Hepatocyte (in vitro differentiated cells): Measurements from ENCODE around the gene MCAT. TPM values are rescaled to one million over a fixed set of nuclear protein-coding genes. Genes with fewer than 3 reads are reported as not detected.
A peak's percentile ranks its signal among the peaks of the same experiment; 100 is the strongest.

Experiments
- DNase-seq: peaks from one replicate; pipeline ENCODE4 v3.0.0-alpha.2; 2016; ENCODE audit warnings: low spot score
- H2AFZ ChIP-seq: fragments of 200-600 bp; sonication (generic); 2 replicates; pipeline ENCODE4 v1.6.0; 2016; ENCODE audit warnings: antibody characterized with exemption, mild to moderate bottlenecking
- H3K27ac ChIP-seq: fragments of 200-600 bp; sonication (generic); 2 replicates; pipeline ENCODE4 v1.5.1; 2016; ENCODE audit warnings: mild to moderate bottlenecking
- H3K27me3 ChIP-seq: fragments of 200-600 bp; sonication (generic); 2 replicates; pipeline ENCODE4 v1.6.1; 2016
- H3K36me3 ChIP-seq: fragments of 200-600 bp; sonication (generic); replicated peaks from 2 replicates; pipeline ENCODE4 v1.5.1; 2016; ENCODE audit warnings: low read depth; ENCODE audit not compliant: insufficient read depth
- H3K4me1 ChIP-seq: fragments of 200-600 bp; sonication (generic); 2 replicates; pipeline ENCODE4 v1.5.1; 2016; ENCODE audit warnings: mild to moderate bottlenecking, moderate library complexity; ENCODE audit not compliant: insufficient read depth
- H3K4me2 ChIP-seq: fragments of 200-600 bp; sonication (generic); 2 replicates; pipeline ENCODE4 v1.6.0; 2016
- H3K4me3 ChIP-seq: fragments of 200-600 bp; sonication (generic); 2 replicates; pipeline ENCODE4 v1.5.1; 2016; ENCODE audit warnings: mild to moderate bottlenecking
- H3K79me2 ChIP-seq: fragments of 200-600 bp; sonication (generic); 2 replicates; pipeline ENCODE4 v1.6.0; 2017; ENCODE audit warnings: mild to moderate bottlenecking
- H3K9me2 ChIP-seq: fragments of 200-600 bp; sonication (generic); replicated peaks from 2 replicates; pipeline ENCODE4 v1.6.0; 2017; ENCODE audit warnings: mild to moderate bottlenecking; ENCODE audit not compliant: insufficient read depth
- H3K9me3 ChIP-seq: fragments of 200-600 bp; sonication (generic); 2 replicates; pipeline ENCODE4 v1.5.1; 2016; ENCODE audit warnings: low read depth, mild to moderate bottlenecking
- H4K20me1 ChIP-seq: fragments of 200-600 bp; sonication (generic); 2 replicates; pipeline ENCODE4 v1.6.0; 2016; ENCODE audit warnings: mild to moderate bottlenecking; ENCODE audit not compliant: insufficient read depth, poor library complexity, severe bottlenecking
- CTCF ChIP-seq: fragments of 200-600 bp; sonication (generic); IDR thresholded peaks from 2 replicates; pipeline ENCODE4 v1.5.1; 2016; ENCODE audit warnings: antibody characterized with exemption, mild to moderate bottlenecking; ENCODE audit not compliant: poor library complexity
- EZH2 ChIP-seq: fragments of 200-600 bp; sonication (generic); IDR thresholded peaks from 2 replicates; pipeline ENCODE4 v1.6.1; 2016; ENCODE audit warnings: antibody characterized with exemption, mild to moderate bottlenecking, borderline replicate concordance
- EZH2phosphoT487 ChIP-seq: fragments of 200-600 bp; sonication (generic); IDR thresholded peaks from one replicate; pipeline ENCODE4 v1.6.1; 2018; ENCODE audit warnings: antibody characterized with exemption, mild to moderate bottlenecking, low read depth, moderate library complexity; ENCODE audit not compliant: unreplicated experiment, severe bottlenecking
- WGBS: methylation state at CpG from one replicate; pipeline ENCODE4 v1.1.6; 2016; ENCODE audit warnings: low lambda C conversion rate; ENCODE audit errors: missing lambda C conversion rate; 5-methylcytosine and 5-hydroxymethylcytosine counted together
- polyA plus RNA-seq: library from polyadenylated mRNA; unstranded; fragments of >200 nt; fragmentation: Nextera tagmentation; extraction: Ambion mirVana; gene quantifications from 2 replicates; pipeline ENCODE4 v1.2.1, GENCODE V29; 2016
- total RNA-seq: library from RNA; depleted of rRNA; stranded (reverse); fragments of >200 nt; gene quantifications from 2 replicates; pipeline ENCODE4 v1.2.3, GENCODE V29; 2014

The MCAT gene
- total and polyA plus RNA-seq, 2 experiments from 2014 or later: 16.9 to 24.9 TPM

- no peak for TF ChIP-seq EZH2
- TF ChIP-seq EZH2phosphoT487: no peak
- no peak for TF ChIP-seq CTCF
- H3K9me3 ChIP-seq: no peaks in the 10 kb centered on the region
- 50% methylated on average over 5 of the region's 5 CpGs for WGBS
- H2AFZ ChIP-seq: no peak overlapping the region
- H3K4me1 ChIP-seq: peaks cover 42% of the 10 kb centered on the region
- H3K36me3 ChIP-seq: no peaks in the 10 kb centered on the region
- DNase-seq: peak; percentile 88
- H3K4me2 ChIP-seq: peak overlapping the region; percentile 49
- peak overlapping the region; percentile 94 for H3K27ac ChIP-seq
- H3K79me2 ChIP-seq: no peaks in the 10 kb centered on the region
- H3K9me2 ChIP-seq: no peaks in the 10 kb centered on the region
- H3K27me3 ChIP-seq: no peaks in the 10 kb centered on the region
- H4K20me1 ChIP-seq: no peaks in the 10 kb centered on the region
- H3K4me3 ChIP-seq: no peak overlapping the region
Observed at GRCh38 chr22:43126501-43127165, 16.6 kb downstream of the MCAT start.

GRCh38 chr22:43118953-43119458 is 24.2 kb downstream of the MCAT start:
- H3K9me3 ChIP-seq: no peaks in the 10 kb centered on the region
- no peak overlapping the region for H3K27ac ChIP-seq
- no peak overlapping the region for H3K4me2 ChIP-seq
- H3K27me3 ChIP-seq: no peaks in the 10 kb centered on the region
- H3K79me2 ChIP-seq: no peaks in the 10 kb centered on the region
- no peaks in the 10 kb centered on the region for H4K20me1 ChIP-seq
- H3K36me3 ChIP-seq: no peaks in the 10 kb centered on the region
- DNase-seq: no peak
- H3K9me2 ChIP-seq: no peaks in the 10 kb centered on the region
- H3K4me1 ChIP-seq: peaks cover 6% of the 10 kb centered on the region
- no peak overlapping the region for H2AFZ ChIP-seq
- WGBS: 80% methylated on average over 7 of the region's 7 CpGs
- TF ChIP-seq EZH2: no peak
- no peak overlapping the region for H3K4me3 ChIP-seq

GRCh38 chr22:43118024-43118849 is 25.0 kb downstream of the MCAT start:
- no peak for DNase-seq
- H3K9me3 ChIP-seq: no peaks in the 10 kb centered on the region
- WGBS: 83% methylated on average over 21 of the region's 21 CpGs
- H3K4me1 ChIP-seq: peaks cover 6% of the 10 kb centered on the region
- no peaks in the 10 kb centered on the region for H4K20me1 ChIP-seq
- H3K79me2 ChIP-seq: no peaks in the 10 kb centered on the region
- H2AFZ ChIP-seq: no peak overlapping the region
- H3K4me2 ChIP-seq: no peak overlapping the region
- H3K27me3 ChIP-seq: no peaks in the 10 kb centered on the region
- TF ChIP-seq EZH2phosphoT487 (no peak), CTCF (no peak), EZH2 (no peak)
- no peaks in the 10 kb centered on the region for H3K36me3 ChIP-seq
- H3K9me2 ChIP-seq: no peaks in the 10 kb centered on the region
- H3K27ac ChIP-seq: no peak overlapping the region
- no peak overlapping the region for H3K4me3 ChIP-seq

- no peaks in the 10 kb centered on the region for H3K79me2 ChIP-seq
- no peaks in the 10 kb centered on the region for H3K9me2 ChIP-seq
- H3K4me2 ChIP-seq: no peak overlapping the region
- no peak overlapping the region for H2AFZ ChIP-seq
- DNase-seq: no peak
- peaks cover 10% of the 10 kb centered on the region for H3K27me3 ChIP-seq
- H3K9me3 ChIP-seq: no peaks in the 10 kb centered on the region
- no peaks in the 10 kb centered on the region for H3K36me3 ChIP-seq
- H3K4me3 ChIP-seq: no peak overlapping the region
- 94% methylated on average over 7 of the region's 7 CpGs for WGBS
- H4K20me1 ChIP-seq: no peaks in the 10 kb centered on the region
- TF ChIP-seq CTCF (no peak), EZH2 (no peak), EZH2phosphoT487 (no peak)
- no peak overlapping the region for H3K27ac ChIP-seq
- H3K4me1 ChIP-seq: peaks cover 6% of the 10 kb centered on the region
Observed at GRCh38 chr22:43116932-43117331, 26.3 kb downstream of the MCAT start.
